GM18498 (cell line): Measurements from ENCODE around the gene NOS1.
"Not testable (repeated sequence)": the region's sequence is repeated elsewhere in the genome, so short reads cannot be mapped to it uniquely, and the experiment has no call there.

ENCODE experiments used
- ATAC-seq: cut with Tn5 transposase; IDR thresholded peaks from one replicate; pipeline ENCODE4 v1.9.1; 2021; ENCODE audit warnings: mild to moderate bottlenecking, moderate library complexity; ENCODE audit not compliant: unreplicated experiment

Gene NOS1

DNA sequence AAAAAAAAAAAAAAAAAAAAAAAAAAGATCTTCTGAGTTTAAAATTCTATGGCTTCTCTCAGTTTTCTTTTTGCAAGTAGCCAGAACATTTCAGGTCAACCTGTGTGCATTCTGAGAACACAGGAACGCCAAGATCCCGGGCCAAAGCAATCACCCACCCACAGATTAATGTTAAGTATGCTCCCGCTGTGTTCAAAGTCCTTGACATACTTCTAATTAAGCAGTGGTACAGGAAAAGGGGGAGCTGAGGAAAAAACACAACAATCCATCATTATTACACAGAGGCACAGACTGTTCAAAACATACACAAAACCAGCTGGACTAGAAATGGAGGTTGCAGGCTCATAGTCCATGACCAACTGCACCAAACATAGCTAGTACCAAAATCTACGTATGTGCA, 174.0 kb downstream of the NOS1 start:
- ATAC-seq = no peak

DNA sequence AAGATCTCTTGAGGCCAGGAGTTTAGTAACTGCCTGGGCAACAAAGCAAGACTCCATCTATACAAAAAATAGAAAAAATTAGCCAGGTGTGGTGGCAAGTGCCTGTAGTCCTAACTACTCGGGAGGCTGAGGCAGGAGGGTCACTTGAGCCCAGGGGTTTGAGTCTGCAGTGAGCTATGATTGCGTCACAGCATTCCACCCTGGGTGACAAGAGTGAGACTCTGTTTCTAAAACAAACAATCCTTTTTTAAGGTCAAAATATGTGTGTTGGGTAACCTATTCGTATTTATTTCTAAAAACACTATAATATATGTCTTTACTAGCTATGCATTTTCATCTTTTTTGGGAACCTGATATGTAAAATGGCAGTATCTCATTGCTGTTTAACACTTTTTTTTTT, 178.6 kb downstream of the NOS1 start:
- no peak for ATAC-seq

DNA sequence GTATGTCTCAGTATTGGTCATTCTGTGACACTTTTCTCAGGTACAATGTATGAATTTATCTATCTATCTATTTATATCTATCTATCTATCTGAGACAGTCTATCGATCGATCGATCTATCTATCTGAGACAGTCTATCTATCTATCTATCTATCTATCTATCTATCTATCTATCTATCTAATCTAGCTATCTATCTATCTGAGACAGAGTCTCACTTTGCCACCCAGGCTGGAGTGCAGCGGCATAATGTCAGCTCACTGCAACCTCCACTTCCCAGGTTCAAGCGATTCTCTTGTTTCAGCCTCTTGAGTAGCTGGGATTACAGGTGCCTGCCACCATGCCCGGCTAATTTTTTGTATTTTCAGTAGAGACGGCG, 180.0 kb downstream of the NOS1 start:
- not testable (repeated sequence) for ATAC-seq

DNA sequence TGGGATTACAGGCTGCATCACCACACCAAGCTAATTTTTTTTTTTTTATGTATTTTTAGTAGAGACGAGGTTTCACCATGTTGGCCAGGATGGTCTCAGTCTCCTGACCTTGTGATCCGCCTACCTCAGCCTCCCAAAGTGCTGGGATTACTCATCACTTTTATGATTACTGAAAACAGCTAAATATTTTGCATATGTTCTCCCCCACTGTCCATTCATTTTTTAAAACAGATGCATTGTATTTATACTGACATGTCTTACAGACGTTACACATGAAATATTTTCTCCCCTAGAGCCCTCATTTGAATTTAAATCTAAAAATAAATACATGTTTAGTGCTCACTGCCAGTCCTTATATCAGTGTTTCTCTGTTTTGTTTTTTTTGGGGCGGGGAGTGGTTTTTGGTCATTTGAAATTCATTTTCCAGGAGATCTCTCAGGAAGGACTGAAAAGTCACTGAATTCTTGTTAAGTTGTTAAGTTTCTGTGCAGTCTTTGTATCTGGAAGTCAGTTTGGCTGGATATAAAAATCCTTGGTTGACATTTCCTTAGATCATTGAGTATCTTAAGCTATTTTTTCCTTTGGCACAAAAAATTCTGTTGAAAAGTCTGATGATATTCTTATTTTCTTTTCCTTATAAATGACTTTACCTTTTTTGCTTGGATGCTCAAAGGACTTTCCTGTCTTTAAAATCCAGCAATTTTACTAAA, 180.5 kb downstream of the NOS1 start:
- no peak for ATAC-seq

DNA sequence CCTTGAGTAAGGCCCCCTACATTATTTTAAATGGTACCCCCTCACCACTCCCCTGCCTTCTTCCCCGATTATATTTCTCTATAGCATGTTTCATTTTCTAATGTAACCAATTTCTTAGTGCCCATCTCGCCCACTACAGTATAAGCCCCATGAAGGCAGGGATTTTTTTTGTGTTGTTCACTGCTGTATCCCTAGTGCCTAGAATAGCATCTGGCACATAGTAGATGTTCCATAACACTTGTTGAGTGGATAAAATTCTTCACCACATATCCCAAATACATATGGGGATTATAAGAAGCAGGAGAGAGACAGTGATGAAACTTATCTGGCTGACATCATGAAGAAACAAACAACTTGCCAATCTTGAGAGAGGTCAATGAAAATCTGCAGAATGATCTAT, 182.7 kb downstream of the NOS1 start:
- ATAC-seq = no peak

DNA sequence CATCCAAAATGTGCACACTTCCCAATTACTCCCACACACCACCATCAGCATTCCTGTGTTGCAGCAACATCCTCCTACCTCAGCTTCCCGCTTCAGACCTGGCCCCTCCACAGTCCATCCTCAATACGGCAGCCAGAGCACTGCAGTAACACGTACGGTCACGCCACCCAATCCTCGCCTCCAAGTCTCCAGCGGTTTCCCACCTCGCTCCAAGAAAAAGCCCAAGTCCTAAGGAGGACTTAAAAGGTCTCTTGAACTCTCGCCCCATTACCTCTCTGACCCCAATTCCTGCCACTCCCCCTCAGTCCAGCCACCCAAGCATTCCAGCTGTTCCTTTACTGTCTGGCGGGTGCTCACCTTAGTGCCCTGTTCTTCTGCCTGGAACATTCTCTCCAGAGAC, 183.1 kb downstream of the NOS1 start:
- ATAC-seq = no peak

DNA sequence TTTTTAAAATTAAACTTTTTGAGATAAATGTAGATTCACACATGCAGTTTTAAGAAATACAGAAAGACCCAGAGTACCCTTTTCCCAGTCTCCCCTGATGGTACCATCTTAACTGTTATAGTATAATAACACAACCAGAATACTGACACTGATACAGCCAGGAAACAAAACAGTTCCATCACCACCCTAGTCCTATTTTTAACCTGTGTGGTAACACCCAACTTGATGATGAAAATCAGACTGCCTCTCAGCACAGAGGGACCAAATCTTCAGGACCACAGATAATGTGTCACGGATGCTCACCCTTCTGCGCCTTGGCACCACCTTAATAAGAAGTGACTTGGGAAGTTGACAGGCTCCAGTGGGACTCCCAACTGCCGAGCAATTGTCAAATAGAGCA, 189.3 kb downstream of the NOS1 start:
- no peak for ATAC-seq

DNA sequence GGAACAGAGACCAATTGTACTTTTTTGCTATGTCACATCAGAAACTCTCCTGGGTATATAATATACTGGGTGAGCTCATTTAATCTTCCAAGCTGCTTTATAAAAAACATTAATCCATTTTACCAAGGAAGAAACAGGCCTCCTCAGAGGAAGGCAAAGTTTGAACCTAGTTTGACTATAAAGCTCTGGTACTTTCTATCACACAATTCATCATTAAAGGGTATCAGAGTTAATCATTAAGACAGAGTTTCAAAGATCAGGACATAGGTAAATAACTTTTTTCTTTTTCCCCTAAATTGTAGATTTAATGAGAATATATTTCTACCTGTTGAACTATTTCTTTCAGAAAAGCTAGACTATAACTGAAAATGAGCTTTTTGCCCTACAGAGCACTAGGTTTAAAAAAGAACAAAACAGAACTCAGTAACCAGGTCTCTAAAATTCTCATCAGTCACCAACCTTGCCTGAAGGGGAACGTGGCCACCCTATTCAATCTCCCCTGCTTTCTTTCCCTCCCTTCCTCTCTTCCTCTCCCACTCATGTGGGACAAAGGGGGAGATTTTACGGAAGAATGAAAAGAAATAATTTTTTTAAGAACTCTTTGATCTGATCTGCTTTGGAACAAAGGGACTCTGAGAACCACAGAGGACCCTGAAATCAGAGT, 189.8 kb downstream of the NOS1 start:
- no peak for ATAC-seq

DNA sequence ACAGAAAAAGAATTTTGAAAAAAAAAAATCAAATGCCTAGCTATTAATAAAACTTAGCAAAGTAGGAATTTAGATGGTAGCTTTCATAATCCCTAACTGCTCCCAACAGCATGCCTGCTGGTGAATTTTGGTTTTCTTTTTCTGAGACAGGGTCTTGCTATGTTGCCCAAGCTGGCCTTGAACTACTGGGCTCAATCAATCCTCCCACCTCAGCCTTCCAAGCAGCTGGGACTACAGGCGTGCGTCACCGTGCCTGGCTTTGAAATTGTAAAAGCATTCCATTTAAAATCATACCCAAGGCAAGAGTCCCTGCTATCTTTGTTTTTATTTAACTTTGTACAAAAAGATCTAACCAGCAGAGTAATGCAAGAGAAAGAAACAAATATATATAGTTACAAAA, 191.9 kb downstream of the NOS1 start:
- ATAC-seq = no peak

DNA sequence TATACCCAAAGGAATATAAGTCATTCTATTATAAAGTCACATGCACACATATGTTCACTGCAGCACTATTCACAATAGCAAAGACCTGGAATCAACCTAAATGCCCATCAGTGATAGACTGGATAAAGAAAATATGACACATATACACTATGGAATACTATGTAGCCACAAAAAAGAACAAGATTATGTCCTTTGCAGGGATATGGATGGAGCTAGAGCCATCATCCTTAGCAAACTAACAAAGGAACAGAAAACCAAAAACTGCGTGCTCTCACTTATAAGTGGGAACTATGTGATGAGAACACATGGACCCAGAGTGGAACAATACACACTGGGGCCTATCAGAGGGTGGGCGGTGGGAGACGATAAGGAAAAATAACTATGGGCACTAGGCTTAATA, 192.4 kb downstream of the NOS1 start:
- no peak for ATAC-seq

DNA sequence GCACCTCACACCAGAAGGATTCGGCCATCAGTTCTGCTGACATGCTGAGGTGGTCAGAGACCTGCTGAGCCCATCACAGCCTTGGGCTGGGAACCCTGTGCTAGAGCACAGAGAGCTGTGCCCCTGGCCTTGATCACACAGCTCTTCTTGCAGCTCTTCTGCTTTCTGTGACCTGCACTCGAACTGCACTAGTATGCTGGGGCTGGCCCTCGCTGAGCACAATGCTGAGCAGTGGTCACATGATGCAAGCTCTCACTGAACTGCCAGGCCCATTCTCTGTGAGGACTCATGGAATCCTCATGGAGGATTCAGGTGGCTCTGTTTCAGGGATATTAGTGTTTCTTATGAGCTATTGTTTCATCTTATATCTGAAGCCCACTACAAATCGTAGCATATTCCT, 193.7 kb downstream of the NOS1 start:
- ATAC-seq = no peak

DNA sequence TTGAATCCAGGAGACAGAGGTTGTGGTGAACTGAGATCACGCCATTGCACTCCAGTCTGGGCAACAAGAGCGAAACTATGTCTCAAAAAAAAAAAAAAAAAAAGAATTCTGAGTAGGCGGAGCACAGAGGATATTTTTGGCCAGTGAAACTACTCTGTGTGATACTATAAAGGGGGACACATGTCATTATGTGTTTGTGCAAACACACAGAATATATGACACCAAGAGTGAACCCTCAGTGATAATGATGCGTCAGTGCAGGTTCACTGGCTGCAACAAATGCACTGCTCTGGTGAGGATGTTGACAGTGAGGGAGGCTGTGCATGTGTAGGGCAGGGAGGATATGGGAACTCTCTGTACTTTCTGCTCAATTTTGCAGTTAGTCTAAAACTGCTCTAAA, 195.3 kb downstream of the NOS1 start:
- no peak for ATAC-seq

DNA sequence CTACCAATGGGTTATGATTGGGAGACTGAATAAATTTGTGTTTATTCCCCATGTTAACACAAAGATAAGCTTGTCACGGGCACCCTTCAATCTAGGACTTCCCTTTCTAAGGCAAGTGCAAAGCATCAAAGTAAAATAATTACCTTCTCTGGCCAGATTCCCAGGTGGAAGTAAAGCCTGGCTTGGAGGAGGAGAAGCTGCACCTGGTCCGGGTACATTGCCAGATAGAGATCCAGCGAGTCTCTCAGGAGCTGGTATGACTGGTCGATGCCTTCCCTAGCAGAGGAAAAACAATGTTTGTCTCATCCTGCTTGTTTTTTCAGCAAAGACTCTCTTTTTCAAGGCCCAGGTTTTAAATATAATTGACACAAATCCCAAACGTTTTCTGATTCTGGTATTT, 196.1 kb downstream of the NOS1 start:
- no peak for ATAC-seq

DNA sequence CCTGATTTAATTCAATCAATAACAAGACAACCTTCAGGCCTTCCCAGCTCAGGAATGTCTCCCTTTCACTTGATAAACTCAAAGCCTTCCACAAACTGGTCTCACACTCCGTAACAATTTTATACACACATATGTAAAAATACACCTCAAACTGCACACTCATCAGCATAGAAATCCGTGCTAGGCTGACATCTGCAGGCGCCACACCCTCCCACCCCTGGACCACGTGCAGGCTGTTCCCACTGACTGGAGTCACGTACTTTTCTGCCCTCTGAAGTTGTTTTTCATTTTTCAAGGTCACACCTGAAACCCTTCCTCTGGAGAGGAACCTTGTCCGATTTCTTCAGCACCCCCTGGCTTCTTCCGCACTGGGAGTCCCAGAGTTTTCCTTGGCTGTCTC, 198.8 kb downstream of the NOS1 start:
- ATAC-seq = no peak

DNA sequence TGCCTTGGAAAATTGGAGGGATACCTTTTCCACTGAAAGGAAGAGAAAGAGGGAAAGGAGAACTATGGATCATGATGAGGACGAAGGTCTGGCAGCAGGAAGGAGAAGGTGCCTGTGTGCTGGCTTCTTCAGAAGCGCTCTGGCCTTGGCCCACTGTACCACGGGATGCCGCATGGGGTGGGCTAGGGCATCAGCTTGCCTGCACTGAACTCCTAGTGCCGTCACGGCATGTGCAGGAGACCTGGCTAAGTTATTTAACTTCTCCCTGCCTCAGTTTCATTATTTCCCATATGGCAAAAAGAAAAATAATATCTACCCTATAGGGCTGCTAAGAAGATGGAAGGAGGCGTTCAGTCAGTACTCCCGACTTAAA, 199.3 kb downstream of the NOS1 start:
- no peak for ATAC-seq

DNA sequence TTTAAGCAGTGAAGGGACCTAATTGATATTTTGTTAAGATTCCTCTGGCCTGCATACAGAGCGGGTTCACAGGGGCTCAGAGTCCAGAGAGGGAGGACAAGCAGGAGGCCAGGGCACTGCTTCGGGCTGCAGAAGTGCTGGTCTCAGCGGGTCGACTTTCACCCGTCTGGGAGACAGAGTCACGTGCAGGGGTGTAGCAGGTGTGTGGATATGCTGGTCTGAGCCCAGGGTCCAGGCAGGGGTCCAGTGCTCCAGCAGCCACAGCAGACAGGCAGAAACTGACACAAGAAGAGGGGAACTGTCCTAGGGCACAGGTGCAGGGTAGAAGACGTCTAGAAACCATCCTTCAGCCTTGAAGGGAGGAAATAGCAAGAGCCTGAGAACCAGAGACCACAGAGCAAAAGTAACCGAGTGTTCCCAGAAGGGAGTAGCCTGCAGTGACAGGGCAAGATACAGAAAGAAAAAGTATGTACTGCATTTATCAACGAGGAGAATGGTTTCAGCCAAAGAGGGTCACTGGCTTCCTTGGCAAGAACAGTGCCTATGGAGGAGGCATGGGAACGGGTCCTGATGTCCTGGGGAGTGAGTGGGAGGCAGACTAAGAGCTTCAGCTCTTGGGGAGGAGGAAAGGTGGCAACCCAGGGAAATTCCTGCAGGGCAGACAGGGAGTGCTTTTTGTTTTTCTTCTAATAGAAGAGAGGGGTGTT, 199.8 kb downstream of the NOS1 start:
- no peak for ATAC-seq

DNA sequence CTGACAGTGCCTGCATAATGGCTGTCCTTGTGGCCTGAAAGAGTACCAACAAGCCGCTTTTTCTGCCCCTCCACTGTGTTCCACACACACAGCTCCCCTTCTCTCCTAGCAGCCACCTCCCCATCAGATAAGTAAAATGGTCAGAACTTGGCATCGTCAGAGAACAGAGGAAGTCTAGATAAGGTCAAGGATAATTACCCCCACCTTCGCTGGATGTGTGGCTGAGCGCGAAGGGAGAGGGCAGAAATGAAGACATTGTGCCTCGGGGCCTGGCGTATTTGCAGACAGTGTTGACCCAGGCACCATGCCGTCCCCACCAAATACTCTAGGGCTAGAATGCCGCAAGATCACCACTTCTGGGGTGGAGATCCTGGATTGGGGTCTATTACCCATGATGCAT, 201.8 kb downstream of the NOS1 start:
- no peak for ATAC-seq

DNA sequence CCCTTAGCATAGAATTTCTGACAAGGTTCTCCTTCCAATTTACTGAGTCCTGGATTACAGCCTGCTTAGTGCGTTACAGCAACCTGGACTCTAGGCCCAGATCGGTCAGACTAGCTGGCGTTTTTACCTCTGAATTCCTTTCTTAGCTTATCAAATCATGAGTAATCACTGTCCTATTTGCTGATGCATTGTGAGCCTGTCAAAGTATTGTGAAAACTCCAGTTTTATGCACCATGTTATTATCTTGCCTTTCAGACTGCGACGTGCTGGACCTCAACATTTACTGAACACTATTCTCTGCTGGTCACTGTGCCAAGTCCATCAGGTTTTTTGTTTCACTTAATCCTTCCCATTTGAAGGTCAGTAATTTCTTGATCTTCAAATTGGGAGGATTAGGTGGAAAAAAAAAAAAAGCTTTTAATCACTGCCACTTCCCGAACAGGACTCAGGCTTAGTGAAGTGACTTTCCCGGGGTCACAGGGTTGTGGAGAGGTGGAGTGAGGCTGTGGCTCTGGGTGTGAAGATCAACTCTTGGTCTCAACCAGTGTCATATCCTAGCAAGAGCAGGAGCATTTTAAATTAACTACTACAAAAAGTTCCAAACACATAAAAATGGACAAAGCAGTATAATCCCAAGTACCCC, 202.4 kb downstream of the NOS1 start:
- ATAC-seq = no peak
